HEK293 (cell line): ENCODE data around the gene RHPN2.
A peak's percentile ranks its signal among the peaks of the same experiment; 100 is the strongest.

Experiments used
- GFI1B ChIP-seq: fragments of 450-650 bp; formaldehyde crosslinking; IDR thresholded peaks from 2 replicates; pipeline ENCODE4 v1.5.1; 2016; ENCODE audit warnings: missing biosample characterization, missing genetic modification characterization
- GLIS1 ChIP-seq: fragments of 450-650 bp; formaldehyde crosslinking; IDR thresholded peaks from 2 replicates; pipeline ENCODE4 v1.5.1; 2016; ENCODE audit warnings: missing biosample characterization, missing genetic modification characterization
- KLF16 ChIP-seq: fragments of 450-650 bp; formaldehyde crosslinking; IDR thresholded peaks from 2 replicates; pipeline ENCODE4 v1.5.1; 2017; ENCODE audit warnings: missing biosample characterization, missing genetic modification characterization
- KLF8 ChIP-seq: fragments of 450-650 bp; formaldehyde crosslinking; IDR thresholded peaks from 2 replicates; pipeline ENCODE4 v1.5.1; 2016; ENCODE audit warnings: missing biosample characterization, missing genetic modification characterization
- KLF9 ChIP-seq: fragments of 450-650 bp; formaldehyde crosslinking; IDR thresholded peaks from 2 replicates; pipeline ENCODE4 v1.5.1; 2016; ENCODE audit warnings: missing biosample characterization, missing genetic modification characterization, low read depth
- MZF1 ChIP-seq: fragments of 450-650 bp; formaldehyde crosslinking; IDR thresholded peaks from 2 replicates; pipeline ENCODE4 v1.5.1; 2017; ENCODE audit warnings: missing biosample characterization, missing genetic modification characterization, borderline replicate concordance
- PRDM4 ChIP-seq: fragments of 450-650 bp; formaldehyde crosslinking; IDR thresholded peaks from 2 replicates; pipeline ENCODE4 v1.5.1; 2017; ENCODE audit warnings: missing biosample characterization, missing genetic modification characterization
- RBAK ChIP-seq: fragments of 450-650 bp; formaldehyde crosslinking; IDR thresholded peaks from 2 replicates; pipeline ENCODE4 v1.5.1; 2016; ENCODE audit warnings: missing biosample characterization, missing genetic modification characterization
- SCRT1 ChIP-seq: fragments of 450-650 bp; formaldehyde crosslinking; IDR thresholded peaks from 2 replicates; pipeline ENCODE4 v1.5.1; 2016; ENCODE audit warnings: missing biosample characterization, missing genetic modification characterization, borderline replicate concordance
- SP2 ChIP-seq: fragments of 450-650 bp; formaldehyde crosslinking; IDR thresholded peaks from 2 replicates; pipeline ENCODE4 v1.5.1; 2016; ENCODE audit warnings: missing biosample characterization, missing genetic modification characterization
- ZBTB17 ChIP-seq: fragments of 450-650 bp; formaldehyde crosslinking; IDR thresholded peaks from 2 replicates; pipeline ENCODE4 v1.5.1; 2016; ENCODE audit warnings: missing biosample characterization, missing genetic modification characterization
- ZBTB20 ChIP-seq: fragments of 450-650 bp; formaldehyde crosslinking; IDR thresholded peaks from 2 replicates; pipeline ENCODE4 v1.5.1; 2016; ENCODE audit warnings: missing biosample characterization, missing genetic modification characterization
- ZBTB26 ChIP-seq: fragments of 450-650 bp; formaldehyde crosslinking; optimal IDR thresholded peaks from 2 replicates; pipeline ENCODE3; 2016; ENCODE audit warnings: missing biosample characterization, mild to moderate bottlenecking, missing genetic modification characterization
- ZBTB6 ChIP-seq: fragments of 450-650 bp; formaldehyde crosslinking; IDR thresholded peaks from 2 replicates; pipeline ENCODE4 v1.5.1; 2017; ENCODE audit warnings: missing biosample characterization, missing genetic modification characterization
- ZEB2 ChIP-seq: fragments of 450-650 bp; formaldehyde crosslinking; IDR thresholded peaks from 2 replicates; pipeline ENCODE4 v1.5.1; 2016; ENCODE audit warnings: missing biosample characterization, missing genetic modification characterization
- ZNF112 ChIP-seq: fragments of 450-650 bp; formaldehyde crosslinking; IDR thresholded peaks from 2 replicates; pipeline ENCODE4 v1.5.0; 2017; ENCODE audit warnings: missing biosample characterization, missing genetic modification characterization
- ZNF114 ChIP-seq: fragments of 450-650 bp; formaldehyde crosslinking; IDR thresholded peaks from 2 replicates; pipeline ENCODE4 v1.5.0; 2017; ENCODE audit warnings: missing biosample characterization, missing genetic modification characterization
- ZNF202 ChIP-seq: fragments of 450-650 bp; formaldehyde crosslinking; IDR thresholded peaks from 2 replicates; pipeline ENCODE4 v1.5.1; 2016; ENCODE audit warnings: missing biosample characterization, missing genetic modification characterization, borderline replicate concordance
- ZNF302 ChIP-seq: fragments of 450-650 bp; formaldehyde crosslinking; IDR thresholded peaks from 2 replicates; pipeline ENCODE4 v1.5.1; 2016; ENCODE audit warnings: missing biosample characterization, missing genetic modification characterization, low read depth
- ZNF311 ChIP-seq: fragments of 450-650 bp; formaldehyde crosslinking; IDR thresholded peaks from 2 replicates; pipeline ENCODE4 v1.5.1; 2017; ENCODE audit warnings: missing biosample characterization, missing genetic modification characterization, borderline replicate concordance
- ZNF391 ChIP-seq: fragments of 450-650 bp; formaldehyde crosslinking; IDR thresholded peaks from 2 replicates; pipeline ENCODE4 v1.5.1; 2016; ENCODE audit warnings: low read depth, missing biosample characterization, missing genetic modification characterization, borderline replicate concordance
- ZNF423 ChIP-seq: fragments of 450-650 bp; formaldehyde crosslinking; IDR thresholded peaks from 2 replicates; pipeline ENCODE4 v1.5.1; 2016; ENCODE audit warnings: missing biosample characterization, missing genetic modification characterization
- ZNF473 ChIP-seq: fragments of 450-650 bp; formaldehyde crosslinking; IDR thresholded peaks from 2 replicates; pipeline ENCODE4 v1.5.1; 2017; ENCODE audit warnings: missing biosample characterization, missing genetic modification characterization
- ZNF529 ChIP-seq: fragments of 450-650 bp; formaldehyde crosslinking; IDR thresholded peaks from 2 replicates; pipeline ENCODE4 v1.5.1; 2017; ENCODE audit warnings: missing genetic modification characterization, missing biosample characterization; ENCODE audit not compliant: insufficient replicate concordance
- ZNF571 ChIP-seq: fragments of 450-650 bp; formaldehyde crosslinking; IDR thresholded peaks from 2 replicates; pipeline ENCODE4 v1.5.0; 2017; ENCODE audit warnings: missing biosample characterization, missing genetic modification characterization
- ZNF585B ChIP-seq: fragments of 450-650 bp; formaldehyde crosslinking; IDR thresholded peaks from 2 replicates; pipeline ENCODE4 v1.5.1; 2016; ENCODE audit warnings: missing biosample characterization, missing genetic modification characterization
- ZNF596 ChIP-seq: fragments of 450-650 bp; IDR thresholded peaks from 2 replicates; pipeline ENCODE4 v1.5.0; 2018; ENCODE audit warnings: missing biosample characterization, mild to moderate bottlenecking, missing genetic modification characterization, moderate library complexity
- ZNF623 ChIP-seq: fragments of 450-650 bp; formaldehyde crosslinking; IDR thresholded peaks from 2 replicates; pipeline ENCODE4 v1.5.1; 2016; ENCODE audit warnings: missing biosample characterization, missing genetic modification characterization
- ZNF658 ChIP-seq: fragments of 450-650 bp; formaldehyde crosslinking; IDR thresholded peaks from 2 replicates; pipeline ENCODE4; 2016; ENCODE audit warnings: missing biosample characterization, missing genetic modification characterization
- ZNF660 ChIP-seq: fragments of 450-650 bp; IDR thresholded peaks from 2 replicates; pipeline ENCODE4 v1.5.1; 2018; ENCODE audit warnings: missing biosample characterization, mild to moderate bottlenecking, missing genetic modification characterization
- ZNF664 ChIP-seq: fragments of 450-650 bp; formaldehyde crosslinking; IDR thresholded peaks from 2 replicates; pipeline ENCODE4 v1.5.1; 2016; ENCODE audit warnings: missing biosample characterization, missing genetic modification characterization
- ZNF76 ChIP-seq: fragments of 450-650 bp; formaldehyde crosslinking; IDR thresholded peaks from 2 replicates; pipeline ENCODE4; 2016; ENCODE audit warnings: low read depth, missing biosample characterization, missing genetic modification characterization, borderline replicate concordance
- TF ChIP-seq, protein P1 (sequence below): fragments of 450-650 bp; IDR thresholded peaks from 2 replicates; pipeline ENCODE4 v1.5.1; 2018; ENCODE audit warnings: missing biosample characterization, missing genetic modification characterization
- TF ChIP-seq, protein P2 (sequence below): fragments of 450-650 bp; formaldehyde crosslinking; IDR thresholded peaks from 2 replicates; pipeline ENCODE4 v1.5.0; 2017; ENCODE audit warnings: missing biosample characterization, missing genetic modification characterization, borderline replicate concordance

Gene RHPN2

DNA sequence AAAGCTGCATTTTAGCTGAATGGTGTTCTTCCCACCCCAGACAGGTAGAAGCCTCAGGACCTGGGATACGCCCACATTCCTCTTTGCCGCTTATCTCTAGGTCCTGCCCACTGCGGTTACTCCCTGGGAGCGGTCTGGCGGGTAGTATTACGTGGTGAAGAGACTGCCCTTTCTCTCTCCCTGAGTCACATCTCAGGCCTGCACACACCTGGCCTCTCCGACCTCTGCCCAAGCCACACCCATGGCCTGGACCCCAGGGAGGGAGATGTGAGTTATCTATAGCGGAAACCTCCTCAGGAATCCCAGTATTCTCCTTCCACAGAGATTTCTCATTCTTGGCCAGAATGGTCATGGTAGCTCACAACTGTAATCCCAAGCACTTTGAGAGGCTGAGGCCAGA, 17.3 kb downstream of the RHPN2 start (continued):
- TF ChIP-seq, protein P1, sequence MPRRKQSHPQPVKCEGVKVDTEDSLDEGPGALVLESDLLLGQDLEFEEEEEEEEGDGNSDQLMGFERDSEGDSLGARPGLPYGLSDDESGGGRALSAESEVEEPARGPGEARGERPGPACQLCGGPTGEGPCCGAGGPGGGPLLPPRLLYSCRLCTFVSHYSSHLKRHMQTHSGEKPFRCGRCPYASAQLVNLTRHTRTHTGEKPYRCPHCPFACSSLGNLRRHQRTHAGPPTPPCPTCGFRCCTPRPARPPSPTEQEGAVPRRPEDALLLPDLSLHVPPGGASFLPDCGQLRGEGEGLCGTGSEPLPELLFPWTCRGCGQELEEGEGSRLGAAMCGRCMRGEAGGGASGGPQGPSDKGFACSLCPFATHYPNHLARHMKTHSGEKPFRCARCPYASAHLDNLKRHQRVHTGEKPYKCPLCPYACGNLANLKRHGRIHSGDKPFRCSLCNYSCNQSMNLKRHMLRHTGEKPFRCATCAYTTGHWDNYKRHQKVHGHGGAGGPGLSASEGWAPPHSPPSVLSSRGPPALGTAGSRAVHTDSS (tag by site-specific recombination): no peak
- TF ChIP-seq ZNF529 (tag by site-specific recombination) (no peak), KLF16 (tag by site-specific recombination) (no peak), RBAK (tag by site-specific recombination) (no peak), ZNF623 (tag by site-specific recombination) (no peak), KLF9 (tag by site-specific recombination) (no peak), ZNF585B (tag by site-specific recombination) (no peak), PRDM4 (tag by site-specific recombination) (no peak), ZBTB20 (tag by site-specific recombination) (no peak), GFI1B (tag by site-specific recombination) (no peak), ZNF571 (tag by site-specific recombination) (no peak), ZNF114 (tag by site-specific recombination) (no peak), ZNF596 (tag by site-specific recombination) (no peak), MZF1 (tag by site-specific recombination) (no peak), SP2 (tag by site-specific recombination) (no peak), GLIS1 (peak; percentile 79), SCRT1 (tag by site-specific recombination) (no peak), ZEB2 (no peak), KLF8 (tag by site-specific recombination) (no peak), ZNF391 (tag by site-specific recombination) (no peak), ZNF423 (no peak), ZNF473 (tag by site-specific recombination) (no peak), ZNF202 (tag by site-specific recombination) (no peak), ZBTB26 (tag by site-specific recombination) (no peak), ZBTB6 (tag by site-specific recombination) (no peak), ZNF311 (tag by site-specific recombination) (no peak), ZNF658 (tag by site-specific recombination) (no peak), ZNF112 (tag by site-specific recombination) (no peak), ZNF660 (tag by site-specific recombination) (no peak), ZBTB17 (tag by site-specific recombination) (no peak), ZNF76 (tag by site-specific recombination) (no peak), ZNF302 (tag by site-specific recombination) (no peak), ZNF664 (tag by site-specific recombination) (no peak)
- TF ChIP-seq, protein P2, sequence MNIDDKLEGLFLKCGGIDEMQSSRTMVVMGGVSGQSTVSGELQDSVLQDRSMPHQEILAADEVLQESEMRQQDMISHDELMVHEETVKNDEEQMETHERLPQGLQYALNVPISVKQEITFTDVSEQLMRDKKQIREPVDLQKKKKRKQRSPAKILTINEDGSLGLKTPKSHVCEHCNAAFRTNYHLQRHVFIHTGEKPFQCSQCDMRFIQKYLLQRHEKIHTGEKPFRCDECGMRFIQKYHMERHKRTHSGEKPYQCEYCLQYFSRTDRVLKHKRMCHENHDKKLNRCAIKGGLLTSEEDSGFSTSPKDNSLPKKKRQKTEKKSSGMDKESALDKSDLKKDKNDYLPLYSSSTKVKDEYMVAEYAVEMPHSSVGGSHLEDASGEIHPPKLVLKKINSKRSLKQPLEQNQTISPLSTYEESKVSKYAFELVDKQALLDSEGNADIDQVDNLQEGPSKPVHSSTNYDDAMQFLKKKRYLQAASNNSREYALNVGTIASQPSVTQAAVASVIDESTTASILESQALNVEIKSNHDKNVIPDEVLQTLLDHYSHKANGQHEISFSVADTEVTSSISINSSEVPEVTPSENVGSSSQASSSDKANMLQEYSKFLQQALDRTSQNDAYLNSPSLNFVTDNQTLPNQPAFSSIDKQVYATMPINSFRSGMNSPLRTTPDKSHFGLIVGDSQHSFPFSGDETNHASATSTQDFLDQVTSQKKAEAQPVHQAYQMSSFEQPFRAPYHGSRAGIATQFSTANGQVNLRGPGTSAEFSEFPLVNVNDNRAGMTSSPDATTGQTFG (tag by site-specific recombination): no peak
